Astrocyte (in vitro differentiated cells and primary cell): ENCODE results near the gene ZBTB44.

Source experiments
- CTCF ChIP-seq: IDR thresholded peaks from 2 replicates; pipeline ENCODE4 v1.5.1; 2011; ENCODE audit warnings: low read depth, mild to moderate bottlenecking, inconsistent platforms, low read length, moderate library complexity; ENCODE audit not compliant: insufficient read depth
- EZH2 ChIP-seq: IDR thresholded peaks from 2 replicates; pipeline ENCODE4 v1.6.1; 2012; ENCODE audit warnings: mild to moderate bottlenecking, low read length, inconsistent platforms; ENCODE audit not compliant: insufficient read depth

- no peak for TF ChIP-seq CTCF
- TF ChIP-seq EZH2, result no peak
Measured at GRCh38 chr11:130218501-130219070, 96.1 kb downstream of the ZBTB44 start.
